ENCODE results near the gene ASCL1. TPM values are rescaled to one million over a fixed set of nuclear protein-coding genes. Genes with fewer than 3 reads are reported as not detected.

ASCL1 gene
- total RNA-seq, result not detected
- not detected for polyA plus RNA-seq

GRCh38 chr12:102957339-102958050 lies at the start of gene ASCL1:
ASCL1 (plus strand) TSS chr12:102957674; CDS start chr12:102958245, 571 bp downstream.
- no peak within 1 kb of the TSS for H3K27ac Mint-ChIP-seq
- peaks cover 34% of the 10 kb centered on the region for H3K27me3 ChIP-seq (ENCODE audit: control insufficient read depth, insufficient read depth, low read length)

GRCh38 chr12:102907918-102908317 lies 49.6 kb upstream of the ASCL1 start:
- Mint-ChIP-seq H3K27me3 (peaks cover 5% of the 10 kb centered on the region), H3K36me3 (no peaks in the 10 kb centered on the region), H3K27ac (no peak overlapping the region), H3K4me1 (no peaks in the 10 kb centered on the region), H3K4me3 (no peak overlapping the region), H3K9me3 (no peaks in the 10 kb centered on the region)
- Histone ChIP-seq H3K4me1 (ENCODE audit: control insufficient read depth, insufficient read depth, low read length, poor library complexity, severe bottlenecking) (no peaks in the 10 kb centered on the region), H3K27me3 (ENCODE audit: control insufficient read depth, insufficient read depth, low read length) (no peaks in the 10 kb centered on the region), H3K27ac (ENCODE audit: insufficient read depth, low read length, poor library complexity, severe bottlenecking) (no peak overlapping the region), H3K36me3 (ENCODE audit: control insufficient read depth, insufficient read depth, low read length) (no peaks in the 10 kb centered on the region), H3K9me3 (ENCODE audit: control insufficient read depth in 2 of 2, low read length in 2 of 2) (no peaks in the 10 kb centered on the region), H3K4me3 (ENCODE audit: low read depth, low read length) (no peak overlapping the region)
- no peak for ATAC-seq (ENCODE audit: low read depth in 2 of 2)
- no peak for DNase-seq

More at GRCh38 chr12:102957339-102958050, at the start of gene ASCL1:
- Histone ChIP-seq H3K9me3 (ENCODE audit: control insufficient read depth in 2 of 2, low read length in 2 of 2) (no peaks in the 10 kb centered on the region), H3K36me3 (ENCODE audit: control insufficient read depth, insufficient read depth, low read length) (no peaks in the 10 kb centered on the region), H3K4me3 (ENCODE audit: low read depth, low read length) (no peak within 1 kb of the TSS), H3K4me1 (ENCODE audit: control insufficient read depth, insufficient read depth, low read length, poor library complexity, severe bottlenecking) (peaks cover 17% of the 10 kb centered on the region), H3K27ac (ENCODE audit: insufficient read depth, low read length, poor library complexity, severe bottlenecking) (no peak within 1 kb of the TSS)
- H3K4me3 Mint-ChIP-seq, result peak within 1 kb of the TSS in 3 of 4 donors; percentile 58 to 78 (median 76)
- peaks cover 5 to 49% (median 9%) of the 10 kb centered on the region in 4 donors for H3K4me1 Mint-ChIP-seq
- H3K9me3 Mint-ChIP-seq, result peaks cover 0 to 1% (median 0%) of the 10 kb centered on the region in 7 donors
- peak in 1 of 3 donors; percentile 66 for DNase-seq
- H3K27me3 Mint-ChIP-seq, result peaks cover 81% of the 10 kb centered on the region
- ATAC-seq (ENCODE audit: low read depth in 2 of 2), result no peak
- peaks cover 4% of the 10 kb centered on the region for H3K36me3 Mint-ChIP-seq

DNA sequence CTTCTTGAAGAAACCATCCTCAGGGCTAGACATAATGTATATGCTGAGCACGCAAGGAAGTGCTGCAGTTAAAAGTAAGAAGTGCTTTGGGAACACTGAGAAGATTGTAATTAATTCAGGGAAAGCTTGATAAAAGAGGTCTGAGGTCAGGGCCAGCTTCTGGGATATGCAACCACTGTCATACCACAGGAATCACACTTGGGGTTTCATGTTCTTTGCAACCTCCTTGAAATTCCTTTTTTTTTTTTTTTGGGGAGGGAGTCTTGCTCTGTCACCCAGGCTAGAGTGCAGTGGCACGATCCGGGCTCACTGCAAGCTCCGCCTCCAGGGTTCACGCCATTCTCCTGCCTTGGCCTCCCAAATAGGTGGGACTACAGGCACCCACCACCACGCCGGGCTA lies 47.3 kb upstream of the ASCL1 start:
- no peaks in the 10 kb centered on the region for H3K9me3 ChIP-seq (ENCODE audit: control insufficient read depth in 2 of 2, low read length in 2 of 2)
- Mint-ChIP-seq H3K4me3 (no peak overlapping the region), H3K4me1 (no peaks in the 10 kb centered on the region), H3K9me3 (no peaks in the 10 kb centered on the region), H3K27ac (no peak overlapping the region), H3K27me3 (peaks cover 5% of the 10 kb centered on the region), H3K36me3 (no peaks in the 10 kb centered on the region)
- ATAC-seq (ENCODE audit: low read depth in 2 of 2) (no peak), DNase-seq (no peak)
- peaks cover 3% of the 10 kb centered on the region for H3K27me3 ChIP-seq (ENCODE audit: control insufficient read depth, insufficient read depth, low read length)
- H3K4me1 ChIP-seq (ENCODE audit: control insufficient read depth, insufficient read depth, low read length, poor library complexity, severe bottlenecking), result no peaks in the 10 kb centered on the region
- no peak overlapping the region for H3K4me3 ChIP-seq (ENCODE audit: low read depth, low read length)
- no peak overlapping the region for H3K27ac ChIP-seq (ENCODE audit: insufficient read depth, low read length, poor library complexity, severe bottlenecking)
- H3K36me3 ChIP-seq (ENCODE audit: control insufficient read depth, insufficient read depth, low read length), result no peaks in the 10 kb centered on the region

- Mint-ChIP-seq H3K27ac (no peak overlapping the region), H3K4me3 (no peak overlapping the region), H3K4me1 (no peaks in the 10 kb centered on the region), H3K27me3 (peaks cover 10% of the 10 kb centered on the region), H3K36me3 (no peaks in the 10 kb centered on the region), H3K9me3 (no peaks in the 10 kb centered on the region)
- no peak for ATAC-seq (ENCODE audit: low read depth in 2 of 2)
- H3K27me3 ChIP-seq (ENCODE audit: control insufficient read depth, insufficient read depth, low read length), result peaks cover 3% of the 10 kb centered on the region
- no peaks in the 10 kb centered on the region for H3K9me3 ChIP-seq (ENCODE audit: control insufficient read depth in 2 of 2, low read length in 2 of 2)
- no peak for DNase-seq
- H3K27ac ChIP-seq (ENCODE audit: insufficient read depth, low read length, poor library complexity, severe bottlenecking), result no peak overlapping the region
- no peak overlapping the region for H3K4me3 ChIP-seq (ENCODE audit: low read depth, low read length)
- H3K4me1 ChIP-seq (ENCODE audit: control insufficient read depth, insufficient read depth, low read length, poor library complexity, severe bottlenecking), result no peaks in the 10 kb centered on the region
- H3K36me3 ChIP-seq (ENCODE audit: control insufficient read depth, insufficient read depth, low read length), result no peaks in the 10 kb centered on the region
These were observed 46.7 kb upstream of the ASCL1 start for GRCh38 chr12:102910792-102911191.

DNA sequence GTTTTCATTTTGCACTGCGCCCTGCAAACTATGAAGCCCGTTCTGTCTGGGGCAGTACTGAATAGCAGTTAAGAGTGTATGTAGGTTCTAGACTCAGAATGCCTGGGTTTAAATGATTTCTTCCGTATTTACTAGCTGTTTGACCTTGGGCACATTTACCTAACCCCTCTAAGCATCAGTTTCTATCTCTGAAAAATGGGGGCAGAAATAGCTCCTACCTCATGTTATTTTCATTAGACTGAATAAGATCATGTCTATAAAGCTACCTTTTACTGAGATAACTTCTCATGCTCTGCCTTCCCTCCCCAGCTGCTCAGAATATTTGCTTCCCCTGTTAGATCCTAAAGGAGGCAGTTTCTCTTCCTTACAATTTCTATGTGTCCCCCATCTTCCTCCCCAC lies 46.2 kb upstream of the ASCL1 start:
- Mint-ChIP-seq H3K4me1 (no peaks in the 10 kb centered on the region), H3K27me3 (peaks cover 13% of the 10 kb centered on the region), H3K4me3 (no peak overlapping the region), H3K36me3 (no peaks in the 10 kb centered on the region), H3K9me3 (no peaks in the 10 kb centered on the region), H3K27ac (no peak overlapping the region)
- Histone ChIP-seq H3K4me1 (ENCODE audit: control insufficient read depth, insufficient read depth, low read length, poor library complexity, severe bottlenecking) (no peaks in the 10 kb centered on the region), H3K4me3 (ENCODE audit: low read depth, low read length) (no peak overlapping the region), H3K36me3 (ENCODE audit: control insufficient read depth, insufficient read depth, low read length) (no peaks in the 10 kb centered on the region), H3K27me3 (ENCODE audit: control insufficient read depth, insufficient read depth, low read length) (peaks cover 3% of the 10 kb centered on the region), H3K27ac (ENCODE audit: insufficient read depth, low read length, poor library complexity, severe bottlenecking) (no peak overlapping the region), H3K9me3 (ENCODE audit: control insufficient read depth in 2 of 2, low read length in 2 of 2) (no peaks in the 10 kb centered on the region)
- ATAC-seq (ENCODE audit: low read depth in 2 of 2), result no peak
- DNase-seq, result no peak

DNA sequence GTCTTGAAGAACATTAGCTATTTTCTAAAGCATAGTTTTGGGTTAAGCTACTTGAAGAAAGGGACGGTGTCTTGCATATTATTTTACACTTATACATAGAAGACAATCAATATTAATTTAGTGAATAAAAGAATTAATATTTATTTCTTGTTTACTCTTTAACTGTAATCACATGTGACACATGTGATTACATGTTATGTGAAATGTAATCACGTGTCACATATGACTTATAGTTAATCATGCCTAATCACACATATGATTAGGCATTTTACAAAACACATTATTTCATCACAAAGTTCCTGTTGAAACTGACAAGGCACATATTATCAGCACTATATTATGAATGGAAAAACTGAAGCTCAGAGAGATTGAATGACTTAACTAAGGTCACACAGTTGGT lies 45.2 kb upstream of the ASCL1 start:
- no peaks in the 10 kb centered on the region for H3K9me3 Mint-ChIP-seq
- H3K36me3 Mint-ChIP-seq, result no peaks in the 10 kb centered on the region
- Histone ChIP-seq H3K27me3 (ENCODE audit: control insufficient read depth, insufficient read depth, low read length) (peaks cover 3% of the 10 kb centered on the region), H3K36me3 (ENCODE audit: control insufficient read depth, insufficient read depth, low read length) (no peaks in the 10 kb centered on the region), H3K4me3 (ENCODE audit: low read depth, low read length) (no peak overlapping the region), H3K27ac (ENCODE audit: insufficient read depth, low read length, poor library complexity, severe bottlenecking) (no peak overlapping the region), H3K4me1 (ENCODE audit: control insufficient read depth, insufficient read depth, low read length, poor library complexity, severe bottlenecking) (no peaks in the 10 kb centered on the region), H3K9me3 (ENCODE audit: control insufficient read depth in 2 of 2, low read length in 2 of 2) (no peaks in the 10 kb centered on the region)
- no peak overlapping the region for H3K4me3 Mint-ChIP-seq
- no peaks in the 10 kb centered on the region for H3K4me1 Mint-ChIP-seq
- H3K27me3 Mint-ChIP-seq, result peaks cover 15% of the 10 kb centered on the region
- H3K27ac Mint-ChIP-seq, result no peak overlapping the region
- no peak for DNase-seq
- no peak for ATAC-seq (ENCODE audit: low read depth in 2 of 2)

DNA sequence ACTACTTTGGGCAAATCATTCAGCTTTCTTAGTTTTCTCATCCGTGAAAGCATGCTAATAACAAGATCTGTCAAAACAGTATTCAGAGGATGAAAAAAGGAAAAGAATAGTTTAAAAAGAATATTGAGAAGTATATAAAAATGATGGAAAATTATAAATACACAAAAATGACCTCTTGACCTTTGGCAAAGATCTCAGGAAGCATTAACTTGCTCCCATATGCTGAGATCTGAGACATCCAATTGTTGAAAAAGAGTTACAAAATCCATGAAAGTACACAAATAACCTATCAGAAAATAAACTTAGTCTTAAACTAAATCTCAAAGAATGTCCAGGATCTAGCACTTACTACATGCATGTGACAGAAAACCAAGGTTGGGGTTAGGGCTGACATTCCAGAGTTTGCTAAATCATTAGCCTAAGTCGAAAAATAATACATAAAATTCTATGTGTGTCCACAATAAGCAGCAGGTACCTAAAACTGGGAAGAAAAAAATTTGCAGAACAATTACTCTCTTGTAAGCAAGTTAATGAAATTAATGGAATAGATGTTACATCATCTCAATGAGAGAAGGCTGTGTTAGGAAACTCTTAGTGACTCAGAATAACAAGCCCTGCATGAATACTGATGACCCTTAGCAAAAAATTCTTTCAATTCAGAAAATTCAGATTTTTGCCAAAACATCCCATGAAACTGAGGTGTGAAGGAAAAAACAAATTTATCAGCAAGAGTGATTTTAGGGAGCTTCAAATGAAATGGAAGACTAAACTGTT lies 43.8 kb upstream of the ASCL1 start:
- no peak overlapping the region for H3K27ac ChIP-seq (ENCODE audit: insufficient read depth, low read length, poor library complexity, severe bottlenecking)
- H3K27ac Mint-ChIP-seq, result no peak overlapping the region
- no peak overlapping the region for H3K4me3 ChIP-seq (ENCODE audit: low read depth, low read length)
- no peaks in the 10 kb centered on the region for H3K36me3 ChIP-seq (ENCODE audit: control insufficient read depth, insufficient read depth, low read length)
- peaks cover 3% of the 10 kb centered on the region for H3K27me3 ChIP-seq (ENCODE audit: control insufficient read depth, insufficient read depth, low read length)
- no peaks in the 10 kb centered on the region for H3K9me3 Mint-ChIP-seq
- no peak overlapping the region for H3K4me3 Mint-ChIP-seq
- no peaks in the 10 kb centered on the region for H3K9me3 ChIP-seq (ENCODE audit: control insufficient read depth in 2 of 2, low read length in 2 of 2)
- H3K4me1 Mint-ChIP-seq, result peaks cover 3 to 8% (median 6%) of the 10 kb centered on the region in 4 donors
- H3K4me1 ChIP-seq (ENCODE audit: control insufficient read depth, insufficient read depth, low read length, poor library complexity, severe bottlenecking), result no peaks in the 10 kb centered on the region
- no peak for DNase-seq
- H3K36me3 Mint-ChIP-seq, result no peaks in the 10 kb centered on the region
- H3K27me3 Mint-ChIP-seq, result peaks cover 19% of the 10 kb centered on the region
- no peak for ATAC-seq (ENCODE audit: low read depth in 2 of 2)
